ENCODE data around the gene PLA2G4C. TPM values are rescaled to one million over a fixed set of nuclear protein-coding genes. Genes with fewer than 3 reads are reported as not detected.
"Not testable (repeated sequence)": the region's sequence is repeated elsewhere in the genome, so short reads cannot be mapped to it uniquely, and the experiment has no call there.

Gene PLA2G4C
- polyA plus RNA-seq, 6 donors from 2014 or later = 1.6 to 18.5 (median 5.8) TPM; not detected in 1

DNA sequence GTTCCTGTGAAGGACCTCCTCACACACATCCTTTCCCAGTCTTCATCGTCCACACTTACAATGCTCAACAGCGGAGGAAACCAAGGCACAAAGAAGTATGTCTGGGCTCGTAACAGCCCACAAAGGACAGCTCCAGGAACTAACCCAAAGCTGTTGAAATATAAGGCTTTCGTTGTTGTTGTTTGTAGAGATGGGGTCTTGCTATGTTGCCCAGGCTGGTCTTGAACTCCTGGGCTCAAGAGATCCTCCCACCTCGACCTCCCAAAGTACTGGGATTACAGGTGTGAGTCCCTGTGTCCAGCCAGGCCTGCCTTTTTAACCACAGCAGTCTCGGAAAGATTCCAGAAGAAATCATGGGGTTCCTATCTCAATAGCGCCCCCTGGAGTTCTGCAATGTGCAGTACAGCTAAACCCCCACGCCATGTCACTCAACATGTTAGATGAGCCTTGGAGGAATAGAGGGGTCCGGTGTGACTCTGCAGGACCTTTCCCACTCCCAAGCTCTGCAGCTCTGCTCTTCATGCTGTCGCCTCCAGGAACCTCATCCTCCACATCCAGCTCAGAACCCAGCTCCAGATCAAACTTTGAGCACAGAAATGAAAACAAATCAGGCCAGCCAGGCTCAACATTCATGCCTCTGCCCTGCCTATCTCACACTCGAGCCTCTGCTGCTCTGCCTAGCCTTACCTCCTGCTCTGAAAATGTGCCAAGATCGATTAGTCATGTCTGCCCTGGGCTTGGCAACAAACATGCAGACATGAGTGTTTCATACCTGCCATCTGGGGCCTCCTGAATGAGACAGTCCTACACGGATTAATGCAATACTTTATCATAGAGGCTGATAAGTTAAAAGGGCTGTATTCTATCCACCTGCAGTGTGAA is 7.5 kb downstream of the PLA2G4C start:
- no peaks in the 10 kb centered on the region for H3K27me3 Mint-ChIP-seq
- peaks cover 1 to 19% of the 10 kb centered on the region in 2 donors for H3K36me3 Mint-ChIP-seq
- ATAC-seq (ENCODE audit: low read depth in 2 of 2) (no peak), DNase-seq (no peak)
- no peak overlapping the region for H3K4me3 Mint-ChIP-seq
- no peaks in the 10 kb centered on the region for H3K9me3 Mint-ChIP-seq
- peak overlapping the region in 1 of 6 donors; percentile 27 for H3K27ac Mint-ChIP-seq
- peaks cover 5 to 11% (median 10%) of the 10 kb centered on the region in 3 donors for H3K4me1 Mint-ChIP-seq

- DNase-seq (no peak), ATAC-seq (ENCODE audit: low read depth in 2 of 2) (no peak)
- H3K27ac Mint-ChIP-seq = no peak overlapping the region
- H3K9me3 Mint-ChIP-seq = peaks cover 5 to 21% (median 14%) of the 10 kb centered on the region in 7 donors
- H3K27me3 Mint-ChIP-seq = no peaks in the 10 kb centered on the region
- no peak overlapping the region for H3K4me3 Mint-ChIP-seq
- no peaks in the 10 kb centered on the region for H3K4me1 Mint-ChIP-seq
- H3K36me3 Mint-ChIP-seq = peaks cover 48 to 49% of the 10 kb centered on the region in 2 donors
These were observed 14.9 kb downstream of the PLA2G4C start for GRCh38 chr19:48095612-48096175.

- Mint-ChIP-seq H3K27me3 (no peaks in the 10 kb centered on the region), H3K9me3 (peaks cover 5 to 25% (median 14%) of the 10 kb centered on the region in 7 donors), H3K4me1 (peaks cover 0 to 3% (median 0%) of the 10 kb centered on the region in 3 donors), H3K27ac (no peak overlapping the region), H3K4me3 (no peak overlapping the region), H3K36me3 (peaks cover 48 to 49% of the 10 kb centered on the region in 2 donors)
- no peak for DNase-seq
- ATAC-seq (ENCODE audit: low read depth in 2 of 2) = no peak
These were observed 15.8 kb downstream of the PLA2G4C start for GRCh38 chr19:48094855-48095203.

- Mint-ChIP-seq H3K9me3 (peaks cover 5 to 25% (median 14%) of the 10 kb centered on the region in 7 donors), H3K27me3 (no peaks in the 10 kb centered on the region), H3K27ac (no peak overlapping the region), H3K36me3 (peaks cover 43 to 49% of the 10 kb centered on the region in 2 donors), H3K4me1 (peaks cover 0 to 3% (median 0%) of the 10 kb centered on the region in 3 donors), H3K4me3 (no peak overlapping the region)
- DNase-seq (no peak), ATAC-seq (ENCODE audit: low read depth in 2 of 2) (no peak)
These were observed 16.3 kb downstream of the PLA2G4C start for GRCh38 chr19:48094129-48094854.

DNA sequence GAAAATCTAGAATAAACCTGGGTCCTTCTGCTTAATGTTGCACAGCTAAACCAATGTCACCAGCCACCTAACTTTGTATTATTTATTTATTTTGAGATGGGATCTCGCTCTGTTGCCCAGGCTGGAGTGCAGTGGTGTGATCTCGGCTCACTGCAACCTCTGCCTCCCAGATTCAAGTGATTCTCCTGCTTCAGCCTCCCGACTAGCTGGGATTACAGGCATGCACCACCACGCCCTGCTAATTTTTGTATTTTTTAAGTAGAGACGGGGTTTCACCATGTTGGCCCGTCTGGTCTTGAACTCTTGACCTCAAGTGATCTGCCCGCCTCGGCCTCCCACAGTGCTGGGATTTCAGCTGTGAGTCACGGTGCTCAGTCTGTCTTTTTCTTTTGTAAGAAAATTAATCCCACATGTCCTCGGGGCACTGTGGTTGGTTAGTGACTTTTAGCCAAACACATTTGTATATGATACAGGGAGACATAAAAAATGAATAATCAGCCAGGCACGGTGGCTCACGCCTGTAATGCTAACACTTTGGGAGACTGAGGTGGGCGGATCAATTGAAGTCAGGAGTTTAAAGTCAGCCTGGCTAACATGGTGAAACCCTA is 19.4 kb downstream of the PLA2G4C start:
- peaks cover 32 to 36% of the 10 kb centered on the region in 2 donors for H3K36me3 Mint-ChIP-seq
- peaks cover 5 to 25% (median 14%) of the 10 kb centered on the region in 7 donors for H3K9me3 Mint-ChIP-seq
- DNase-seq; ATAC-seq (ENCODE audit: low read depth in 2 of 2); H3K4me1 Mint-ChIP-seq; H3K27ac Mint-ChIP-seq; H3K4me3 Mint-ChIP-seq; H3K27me3 Mint-ChIP-seq: not testable (repeated sequence)

GRCh38 chr19:48090281-48090802 is 20.3 kb downstream of the PLA2G4C start:
- Mint-ChIP-seq H3K36me3 (peaks cover 23 to 28% of the 10 kb centered on the region in 2 donors), H3K27me3 (peaks cover 0 to 9% (median 0%) of the 10 kb centered on the region in 3 donors), H3K4me1 (peaks cover 0 to 3% (median 0%) of the 10 kb centered on the region in 3 donors), H3K9me3 (peaks cover 5 to 25% (median 13%) of the 10 kb centered on the region in 7 donors), H3K4me3 (no peak overlapping the region), H3K27ac (no peak overlapping the region)
- ATAC-seq (ENCODE audit: low read depth in 2 of 2) = no peak
- no peak for DNase-seq

- not testable (repeated sequence) for H3K27me3 Mint-ChIP-seq; H3K27ac Mint-ChIP-seq; H3K4me3 Mint-ChIP-seq; H3K4me1 Mint-ChIP-seq; ATAC-seq (ENCODE audit: low read depth in 2 of 2); DNase-seq
- H3K36me3 Mint-ChIP-seq = peaks cover 10 to 14% of the 10 kb centered on the region in 2 donors
- H3K9me3 Mint-ChIP-seq = peaks cover 0 to 13% (median 3%) of the 10 kb centered on the region in 7 donors
These were observed 21.6 kb downstream of the PLA2G4C start for GRCh38 chr19:48088991-48089390.

DNA sequence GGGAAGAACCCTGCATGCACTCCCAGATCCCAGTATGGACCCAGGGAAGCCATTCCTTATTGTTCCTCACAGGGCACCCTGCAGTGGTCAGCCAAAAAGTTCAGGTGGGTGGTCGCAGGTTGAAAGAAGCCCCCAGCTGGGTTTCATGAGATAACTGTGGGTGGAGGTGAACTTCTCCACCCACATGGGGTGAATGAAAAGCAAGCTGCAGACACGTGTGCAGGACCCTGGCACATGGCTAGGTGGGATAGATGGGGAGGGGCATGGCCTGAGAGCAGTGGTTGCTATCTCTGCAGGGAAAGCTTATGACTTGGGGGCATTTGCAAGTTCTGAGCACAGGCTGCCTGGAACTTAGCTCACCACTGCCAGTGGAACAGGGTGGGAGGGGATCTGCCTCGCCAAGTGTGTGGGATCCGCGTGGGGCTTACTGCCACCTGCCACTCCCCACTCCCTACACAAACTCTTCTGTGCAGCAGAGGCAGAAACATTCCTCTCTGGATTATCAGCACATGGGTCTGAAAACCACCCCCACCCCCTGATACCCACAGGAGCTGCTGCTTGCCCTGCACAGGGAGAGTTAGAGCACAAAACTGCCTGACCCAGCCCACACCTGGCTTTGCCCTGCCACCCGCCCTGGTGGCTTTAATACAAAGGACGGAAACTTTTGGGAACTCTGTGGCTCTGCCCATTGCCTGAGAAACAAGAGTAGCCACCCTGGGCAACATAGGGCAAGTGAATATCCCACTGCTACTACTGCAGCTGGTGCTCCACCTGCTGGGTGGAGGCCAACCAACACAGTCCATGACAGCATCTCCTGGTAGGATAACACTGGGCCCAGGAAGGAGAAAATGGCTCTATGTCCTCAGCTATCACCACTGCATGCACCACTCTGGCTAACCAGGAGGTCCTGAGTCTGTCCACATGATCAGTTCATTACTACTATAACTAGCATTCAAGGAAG is 24.4 kb downstream of the PLA2G4C start:
- H3K27me3 Mint-ChIP-seq = peaks cover 0 to 9% (median 4%) of the 10 kb centered on the region in 3 donors
- no peaks in the 10 kb centered on the region for H3K36me3 Mint-ChIP-seq
- H3K4me1 Mint-ChIP-seq = peaks cover 0 to 3% (median 0%) of the 10 kb centered on the region in 3 donors
- H3K4me3 Mint-ChIP-seq = peak overlapping the region in 1 of 8 donors; percentile 53
- H3K9me3 Mint-ChIP-seq = peaks cover 0 to 4% (median 0%) of the 10 kb centered on the region in 7 donors
- ATAC-seq (ENCODE audit: low read depth in 2 of 2) = no peak
- no peak overlapping the region for H3K27ac Mint-ChIP-seq
- DNase-seq = no peak

DNA sequence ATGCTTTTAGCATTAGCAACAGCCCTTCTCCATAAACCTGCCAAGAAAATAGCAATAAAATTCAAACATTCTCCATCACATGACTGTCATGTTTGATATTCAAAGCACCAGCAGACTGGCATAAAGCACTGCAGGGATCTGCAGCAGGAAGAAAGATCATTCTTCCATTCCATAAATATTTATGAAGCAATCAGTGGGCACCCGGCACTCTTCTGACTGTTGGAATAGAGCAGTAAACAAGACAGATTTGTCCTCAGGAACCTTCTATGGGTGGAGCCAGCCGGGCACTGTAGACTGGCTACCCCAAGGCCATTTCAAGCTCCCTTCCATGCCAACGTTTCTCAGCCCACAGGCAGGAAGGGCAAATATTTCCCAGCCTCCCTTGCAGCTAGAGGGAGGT is 25.5 kb downstream of the PLA2G4C start:
- Mint-ChIP-seq H3K36me3 (no peaks in the 10 kb centered on the region), H3K4me3 (no peak overlapping the region), H3K27me3 (peaks cover 0 to 9% (median 4%) of the 10 kb centered on the region in 3 donors), H3K9me3 (peaks cover 0 to 1% (median 0%) of the 10 kb centered on the region in 7 donors), H3K4me1 (peaks cover 0 to under 1% (median 0%) of the 10 kb centered on the region in 3 donors), H3K27ac (no peak overlapping the region)
- ATAC-seq (ENCODE audit: low read depth in 2 of 2) (no peak), DNase-seq (no peak)

- no peak overlapping the region for H3K4me3 Mint-ChIP-seq
- H3K27me3 Mint-ChIP-seq = peaks cover 0 to 12% (median 0%) of the 10 kb centered on the region in 3 donors
- peaks cover 0 to 10% of the 10 kb centered on the region in 2 donors for H3K36me3 Mint-ChIP-seq
- DNase-seq (no peak), ATAC-seq (ENCODE audit: low read depth in 2 of 2) (no peak)
- H3K27ac Mint-ChIP-seq = no peak overlapping the region
- H3K4me1 Mint-ChIP-seq = no peaks in the 10 kb centered on the region
- peaks cover 0 to 6% (median 0%) of the 10 kb centered on the region in 7 donors for H3K9me3 Mint-ChIP-seq
These were observed 29.5 kb downstream of the PLA2G4C start for GRCh38 chr19:48081106-48081505.

GRCh38 chr19:48070177-48070769 is 40.3 kb downstream of the PLA2G4C start:
- not testable (repeated sequence) for H3K9me3 Mint-ChIP-seq; ATAC-seq (ENCODE audit: low read depth in 2 of 2)

DNA sequence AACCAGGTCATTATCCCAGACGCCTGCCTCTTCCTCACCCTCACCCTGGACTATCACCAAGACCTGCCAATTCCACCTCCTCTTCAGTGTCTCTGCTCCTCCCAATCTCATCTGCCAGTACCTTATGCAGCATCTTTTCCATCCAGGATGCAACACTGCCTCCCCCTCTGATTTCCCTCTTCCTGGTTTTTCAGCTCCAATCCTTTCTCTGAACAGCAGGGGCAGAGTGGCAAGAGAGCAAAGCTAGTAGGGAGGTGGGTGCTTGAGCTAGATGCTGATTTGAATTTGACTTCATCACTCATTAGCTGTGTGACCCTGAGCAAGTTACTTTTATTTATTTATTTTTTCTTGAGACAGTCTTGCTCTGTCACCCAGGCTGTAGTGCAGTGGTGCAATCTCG is 41.2 kb downstream of the PLA2G4C start:
- no peak for ATAC-seq (ENCODE audit: low read depth in 2 of 2)
- H3K27ac Mint-ChIP-seq = peak overlapping the region in 1 of 6 donors; percentile 22
- no peaks in the 10 kb centered on the region for H3K27me3 Mint-ChIP-seq
- no peak for DNase-seq
- peaks cover 5 to 23% of the 10 kb centered on the region in 2 donors for H3K36me3 Mint-ChIP-seq
- H3K4me1 Mint-ChIP-seq = no peaks in the 10 kb centered on the region
- H3K9me3 Mint-ChIP-seq = peaks cover 0 to 9% (median 2%) of the 10 kb centered on the region in 7 donors
- H3K4me3 Mint-ChIP-seq = no peak overlapping the region

More at GRCh38 chr19:48070177-48070769, 40.3 kb downstream of the PLA2G4C start:
- DNase-seq, H3K4me1 Mint-ChIP-seq, H3K27me3 Mint-ChIP-seq, H3K4me3 Mint-ChIP-seq, H3K27ac Mint-ChIP-seq: not testable (repeated sequence)
- peaks cover 13 to 21% of the 10 kb centered on the region in 2 donors for H3K36me3 Mint-ChIP-seq
